Heart left ventricle (tissue), 13 donors: Measurements from ENCODE around the gene ZKSCAN4.

Source experiments
- POLR2A ChIP-seq, 2 donors: fragments of 450-650 bp; IDR thresholded peaks; one replicate each; pipeline ENCODE4 v1.6.1; 2017; ENCODE audit warnings: antibody characterized with exemption in 2 of 2, mild to moderate bottlenecking in 2 of 2, moderate library complexity in 2 of 2
- TF ChIP-seq, protein P1 (sequence below), 12 donors: fragments of 200-600 bp; sonication (generic) in 4 of 12; IDR thresholded peaks; one replicate each; pipeline versions ENCODE4 v1.5.0 to v1.8.0; 2018 to 2022; ENCODE audit warnings: antibody characterized with exemption in 12 of 12, mild to moderate bottlenecking in 5 of 12
- donor health status: ischemic (EF 13 %, LVEDD 7.1; RV severe dilation, severe dysfunction).
- donor health status: DM: no; HTN: yes; CAD: no.
- donor health status: DM: no; HTN: no; CAD: no.
- donor health status: ischemic (EF 25% LVEDD 6.9; RV normal size, moderate dysfunction).
- donor health status: ischemic (EF 25% LVEDD 5.7; RV mildly dilated, moderate dysfunction).
- donor health status: ischemic (EF 35%, LVEDD 5.7; RV mildly dilated, moderate dysfunction).
- donor health status: nonischemic (EF 11% LVEDD 7.7; RV severe dilation, severe dysfunction).
- donor health status: DM: yes; HTN: yes; CAD: no.
- donor health status: PGD.
- donor health status: ischemic (EF 29% LVEDD 5.4; RV normal size, mild dysfunction).
- donor health status: nonischemic (EF 23%, LVEDD 6.1; RV moderate dilation, normal function).

DNA sequence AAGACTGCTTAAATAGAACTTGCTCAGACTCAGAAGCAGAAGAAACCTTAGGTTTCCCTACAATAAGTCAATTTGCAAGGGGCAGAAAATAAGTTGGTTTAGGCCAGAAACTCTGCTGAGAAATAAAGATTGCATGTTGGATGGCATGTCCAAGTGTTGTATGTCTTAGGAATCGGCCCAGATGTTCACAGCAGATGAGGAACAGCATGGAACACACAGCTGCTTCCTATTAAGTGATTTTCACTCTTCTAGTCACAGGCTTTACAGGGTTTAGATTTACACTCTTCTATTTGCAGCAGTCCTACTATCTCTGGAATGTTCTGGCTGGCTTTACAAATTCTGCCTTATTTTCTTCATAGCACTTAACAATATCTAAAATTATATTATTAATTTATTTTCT lies 3.2 kb downstream of the ZKSCAN4 start:
- TF ChIP-seq, protein P1, sequence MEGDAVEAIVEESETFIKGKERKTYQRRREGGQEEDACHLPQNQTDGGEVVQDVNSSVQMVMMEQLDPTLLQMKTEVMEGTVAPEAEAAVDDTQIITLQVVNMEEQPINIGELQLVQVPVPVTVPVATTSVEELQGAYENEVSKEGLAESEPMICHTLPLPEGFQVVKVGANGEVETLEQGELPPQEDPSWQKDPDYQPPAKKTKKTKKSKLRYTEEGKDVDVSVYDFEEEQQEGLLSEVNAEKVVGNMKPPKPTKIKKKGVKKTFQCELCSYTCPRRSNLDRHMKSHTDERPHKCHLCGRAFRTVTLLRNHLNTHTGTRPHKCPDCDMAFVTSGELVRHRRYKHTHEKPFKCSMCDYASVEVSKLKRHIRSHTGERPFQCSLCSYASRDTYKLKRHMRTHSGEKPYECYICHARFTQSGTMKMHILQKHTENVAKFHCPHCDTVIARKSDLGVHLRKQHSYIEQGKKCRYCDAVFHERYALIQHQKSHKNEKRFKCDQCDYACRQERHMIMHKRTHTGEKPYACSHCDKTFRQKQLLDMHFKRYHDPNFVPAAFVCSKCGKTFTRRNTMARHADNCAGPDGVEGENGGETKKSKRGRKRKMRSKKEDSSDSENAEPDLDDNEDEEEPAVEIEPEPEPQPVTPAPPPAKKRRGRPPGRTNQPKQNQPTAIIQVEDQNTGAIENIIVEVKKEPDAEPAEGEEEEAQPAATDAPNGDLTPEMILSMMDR (IDR thresholded peaks at IDR 0.05) = no peak
- TF ChIP-seq POLR2A (IDR thresholded peaks at IDR 0.05) = no peak
